ENCODE data around the gene B4GALNT3. TPM values are rescaled to one million over a fixed set of nuclear protein-coding genes. Genes with fewer than 3 reads are reported as not detected.
"Not testable (repeated sequence)": the region's sequence is repeated elsewhere in the genome, so short reads cannot be mapped to it uniquely, and the experiment has no call there.

B4GALNT3 gene
- 49.6 TPM for total RNA-seq
- long read RNA-seq, full-length matches to known transcripts, result 6 of 76 reads
- long read RNA-seq, partial matches to known transcripts, result 39 of 76 reads
- long read RNA-seq, other reads (novel, unspliced or antisense), result 31 of 76 reads

DNA sequence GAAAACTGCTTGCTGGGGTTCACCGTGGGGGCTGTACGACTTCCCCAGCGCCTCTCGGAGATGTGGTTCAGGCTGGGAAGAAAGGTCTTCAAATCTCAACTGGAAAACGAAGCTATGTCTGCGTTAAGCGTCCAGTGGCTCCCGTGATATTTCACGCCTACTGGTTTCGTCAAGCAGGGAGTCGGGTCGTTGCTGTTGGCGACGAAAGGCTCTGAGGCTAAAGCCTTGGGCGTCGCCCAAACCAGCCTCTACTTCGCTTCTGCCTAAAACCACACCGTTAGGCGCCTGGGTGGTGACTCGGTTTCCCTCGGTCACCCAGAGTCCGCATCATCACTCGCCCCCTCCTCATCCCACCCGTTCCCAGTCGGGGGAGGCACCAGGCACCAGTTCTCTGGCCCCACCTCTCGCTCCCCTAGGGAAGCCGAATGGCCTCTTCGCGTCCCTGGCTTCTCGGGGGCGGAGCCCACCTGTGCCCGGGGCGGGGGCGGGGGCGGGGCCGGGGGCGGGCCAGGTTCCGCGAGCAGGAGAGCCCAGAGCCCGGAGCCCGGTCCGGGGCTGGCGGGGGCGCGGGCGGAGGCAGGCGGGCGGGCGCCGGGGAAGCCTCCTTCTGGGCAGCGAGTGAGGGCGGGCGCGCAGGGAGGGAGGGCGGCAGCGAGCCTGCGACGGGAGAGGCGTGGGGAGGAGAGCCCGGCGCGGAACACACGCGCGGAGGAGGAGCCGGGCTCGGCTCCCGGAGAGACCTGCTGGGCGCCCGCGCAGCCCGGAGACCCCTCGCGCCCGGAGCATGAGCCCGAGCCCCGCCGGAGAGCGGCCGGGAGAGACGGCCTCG lies at the start of gene B4GALNT3:
Gene B4GALNT3 (plus strand): TSS at position 510 of the 829 bp plus-strand sequence. CDS start 438 bp downstream, outside the sequence.
- intact Hi-C loops (cut with micrococcal nuclease), result loop anchor here (5.0 kb wide), 2 partner anchors 43 to 88 kb away; no protein-coding TSS in a partner anchor
- ATAC-seq (peak; percentile 76), DNase-seq (peak; percentile 82)

- ATAC-seq, result no peak
- intact Hi-C loops (cut with micrococcal nuclease), result no loop called here
These were observed 44.9 kb upstream of the B4GALNT3 start for GRCh38 chr12:414859-415258.

DNA sequence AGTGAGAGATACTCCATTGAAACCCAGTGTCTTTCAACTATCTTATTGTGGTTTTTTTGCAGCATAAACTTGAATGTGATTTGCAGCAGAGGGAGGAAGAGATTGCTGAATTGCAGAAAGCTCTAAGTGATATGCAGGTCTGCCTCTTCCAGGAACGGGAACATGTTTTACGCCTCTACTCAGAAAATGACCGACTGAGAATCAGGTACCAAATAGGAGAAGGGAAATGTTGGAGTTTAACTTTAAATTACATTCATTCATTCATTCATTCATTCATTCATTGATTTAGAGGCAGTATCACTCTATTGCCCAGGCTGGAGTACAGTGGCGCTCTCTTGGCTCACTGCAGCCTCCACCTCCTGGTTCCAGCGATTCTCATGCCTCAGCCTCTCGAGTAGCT lies 41.3 kb upstream of the B4GALNT3 start:
- no peak for DNase-seq
- no peak for ATAC-seq
- intact Hi-C loops (cut with micrococcal nuclease), result no loop called here

More at GRCh38 chr12:414859-415258, 44.9 kb upstream of the B4GALNT3 start:
- DNase-seq, result no peak

GRCh38 chr12:422526-422925 lies 37.2 kb upstream of the B4GALNT3 start:
- intact Hi-C loops (cut with micrococcal nuclease), result no loop called here
- ATAC-seq, result no peak
- DNase-seq, result no peak

DNA sequence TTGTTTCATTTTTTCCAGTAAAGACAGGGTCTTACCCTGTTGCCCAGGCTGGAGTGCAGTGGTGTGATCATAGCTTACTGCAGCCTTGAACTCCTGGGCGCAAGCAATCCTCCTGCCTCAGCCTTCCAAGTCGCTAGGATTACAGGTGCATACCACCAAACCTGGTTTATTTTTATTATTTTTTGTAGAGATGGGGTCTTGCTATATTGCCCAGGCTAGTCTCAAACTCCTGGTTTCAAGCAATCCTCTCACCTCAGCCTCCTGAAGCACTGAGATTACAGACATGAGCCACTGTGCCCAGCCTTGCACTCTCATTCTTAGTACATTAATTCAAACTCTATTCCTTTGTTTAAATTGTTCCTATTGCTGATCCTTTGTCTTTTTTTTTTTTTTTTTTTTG lies 24.0 kb upstream of the B4GALNT3 start:
- ATAC-seq; intact Hi-C loops (cut with micrococcal nuclease); DNase-seq: not testable (repeated sequence)

- intact Hi-C loops (cut with micrococcal nuclease), result no loop called here
- DNase-seq (no peak), ATAC-seq (peak; percentile 48)
These were observed 17.4 kb upstream of the B4GALNT3 start for GRCh38 chr12:442235-442884.

GRCh38 chr12:447141-447540 lies 12.6 kb upstream of the B4GALNT3 start:
- ATAC-seq, result no peak
- intact Hi-C loops (cut with micrococcal nuclease), result no loop called here
- no peak for DNase-seq

DNA sequence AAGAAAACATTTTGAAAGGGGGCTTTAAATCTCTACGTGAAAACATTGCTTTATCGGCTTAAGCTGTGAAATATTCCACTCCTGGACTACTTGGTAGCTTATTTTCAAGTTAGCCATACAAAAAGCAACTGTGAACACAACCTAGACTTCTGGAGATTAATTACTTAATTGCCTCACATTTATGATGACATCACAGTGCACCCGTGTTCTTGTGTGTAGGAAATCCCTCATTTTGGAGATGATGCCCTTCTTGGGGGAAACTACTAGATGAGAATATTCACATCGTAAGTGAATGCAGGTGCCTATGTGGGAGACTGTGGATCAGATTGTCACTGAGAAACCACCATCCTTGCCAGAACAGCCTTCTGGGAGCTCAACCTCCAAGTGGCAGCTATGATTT lies 10.5 kb upstream of the B4GALNT3 start:
- intact Hi-C loops (cut with micrococcal nuclease), result no loop called here
- DNase-seq (no peak), ATAC-seq (no peak)

GRCh38 chr12:450438-450837 lies 9.3 kb upstream of the B4GALNT3 start:
- intact Hi-C loops (cut with micrococcal nuclease), result no loop called here
- ATAC-seq (no peak), DNase-seq (no peak)

GRCh38 chr12:452667-453210 lies 7.0 kb upstream of the B4GALNT3 start:
- no peak for ATAC-seq
- intact Hi-C loops (cut with micrococcal nuclease), result no loop called here
- peak; percentile 47 for DNase-seq

DNA sequence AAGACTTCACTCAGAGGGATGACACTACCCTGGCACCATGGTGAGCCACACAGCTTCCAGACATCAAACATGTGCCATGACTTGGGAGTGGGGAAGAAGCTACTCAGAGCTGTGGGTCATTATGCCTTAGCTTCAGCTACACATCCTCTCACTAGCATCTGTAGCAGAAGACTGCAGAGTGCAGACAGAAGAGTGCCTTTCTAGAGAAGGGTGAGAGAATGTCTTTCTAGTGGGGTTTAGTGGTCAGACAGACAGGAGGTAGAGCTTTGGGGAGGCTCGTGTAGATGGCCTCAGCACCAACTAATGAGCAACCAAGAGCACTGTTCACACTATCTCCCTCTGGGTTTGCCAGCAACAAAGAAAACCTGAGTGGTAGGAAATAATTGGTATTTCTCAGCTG lies 4.9 kb upstream of the B4GALNT3 start:
- intact Hi-C loops (cut with micrococcal nuclease), result loop anchor here (5.0 kb wide), 2 partner anchors 47 to 92 kb away; no protein-coding TSS in a partner anchor
- DNase-seq (no peak), ATAC-seq (no peak)

GRCh38 chr12:455821-456220 lies 3.9 kb upstream of the B4GALNT3 start:
- ATAC-seq (no peak), DNase-seq (no peak)
- intact Hi-C loops (cut with micrococcal nuclease), result loop anchor here (5.0 kb wide), 2 partner anchors 46 to 91 kb away; no protein-coding TSS in a partner anchor

GRCh38 chr12:457676-458075 lies 2.1 kb upstream of the B4GALNT3 start:
- ATAC-seq (no peak), DNase-seq (no peak)
- intact Hi-C loops (cut with micrococcal nuclease), result loop anchor here (5.0 kb wide), 2 partner anchors 45 to 90 kb away; no protein-coding TSS in a partner anchor

DNA sequence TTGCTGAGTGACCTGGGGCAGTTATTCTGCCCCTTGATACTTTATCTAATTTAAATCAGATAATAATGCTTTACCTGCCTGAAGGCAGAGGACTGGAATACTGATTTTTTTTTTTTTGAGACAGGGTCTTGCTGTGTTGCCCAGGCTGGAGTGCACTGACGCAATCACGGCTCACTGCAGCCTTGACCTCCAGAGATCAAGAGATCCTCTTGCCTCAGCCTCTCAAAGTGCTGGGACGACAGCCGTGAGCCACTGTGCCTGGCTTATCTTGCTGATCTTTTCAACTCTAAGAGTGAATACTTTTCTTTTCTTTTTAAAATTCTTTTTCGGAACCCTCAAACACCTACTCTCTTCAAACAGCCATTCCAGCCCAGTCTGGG lies 699 bp upstream of the B4GALNT3 start:
- intact Hi-C loops (cut with micrococcal nuclease), result loop anchor here (5.0 kb wide), 2 partner anchors 43 to 88 kb away; no protein-coding TSS in a partner anchor
- DNase-seq (no peak), ATAC-seq (no peak)

- DNase-seq (peak; percentile 55), ATAC-seq (no peak)
- intact Hi-C loops (cut with micrococcal nuclease), result no loop called here
These were observed 807 bp downstream of the B4GALNT3 start for GRCh38 chr12:460261-461230.

GRCh38 chr12:461425-461824 lies 1.7 kb downstream of the B4GALNT3 start:
- DNase-seq (no peak), ATAC-seq (no peak)
- intact Hi-C loops (cut with micrococcal nuclease), result no loop called here

DNA sequence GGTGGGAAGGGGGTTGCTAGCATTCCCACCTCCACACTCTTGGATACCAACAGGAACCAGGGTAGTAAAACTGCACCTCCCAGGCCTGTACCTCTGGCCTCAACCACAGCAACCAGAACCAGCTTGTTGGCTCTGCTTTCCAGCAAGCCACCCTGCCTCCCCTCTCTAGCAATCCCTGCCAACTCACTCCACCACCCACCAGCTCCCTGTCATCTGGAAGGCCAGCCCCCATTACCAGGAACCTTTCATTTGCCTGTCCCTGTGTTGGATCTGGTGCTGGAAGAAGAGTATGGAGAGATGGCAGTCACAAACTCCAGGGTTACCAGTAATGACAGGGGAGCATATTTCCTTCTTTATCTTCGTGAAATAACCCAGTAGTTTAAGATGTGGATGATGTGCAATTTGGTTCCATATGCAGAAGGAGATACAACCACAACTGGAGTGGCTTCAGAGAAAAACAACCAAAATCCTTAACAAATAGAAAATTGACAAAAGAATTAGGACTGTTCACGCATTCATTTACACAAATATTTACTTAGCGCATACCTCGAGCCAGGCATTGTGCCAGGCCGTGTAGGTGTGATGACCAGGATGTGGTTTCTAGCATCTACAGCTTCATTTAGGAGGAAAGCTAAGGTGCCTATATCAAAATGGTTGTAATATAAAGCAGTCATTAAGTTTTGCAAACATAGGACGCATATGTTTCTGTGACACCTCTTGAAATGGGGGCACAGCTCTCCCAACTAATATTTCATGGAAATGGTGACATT lies 3.4 kb downstream of the B4GALNT3 start:
- intact Hi-C loops (cut with micrococcal nuclease), result no loop called here
- no peak for ATAC-seq

More for the DNA sequence above, 3.4 kb downstream of the B4GALNT3 start:
- no peak for DNase-seq

Data from left ventricle myocardium superior (tissue), 1 donor.